Kidney tubule cell (primary cell): ENCODE measurements around the gene TMEM235.
A peak's percentile ranks its signal among the peaks of the same experiment; 100 is the strongest.
"Not testable (repeated sequence)": the region's sequence is repeated elsewhere in the genome, so short reads cannot be mapped to it uniquely, and the experiment has no call there.

ENCODE experiments used
- DNase-seq: peaks from one replicate; pipeline ENCODE4 v3.0.0-alpha.2; 2018; ENCODE audit warnings: low spot score

The TMEM235 gene

DNA sequence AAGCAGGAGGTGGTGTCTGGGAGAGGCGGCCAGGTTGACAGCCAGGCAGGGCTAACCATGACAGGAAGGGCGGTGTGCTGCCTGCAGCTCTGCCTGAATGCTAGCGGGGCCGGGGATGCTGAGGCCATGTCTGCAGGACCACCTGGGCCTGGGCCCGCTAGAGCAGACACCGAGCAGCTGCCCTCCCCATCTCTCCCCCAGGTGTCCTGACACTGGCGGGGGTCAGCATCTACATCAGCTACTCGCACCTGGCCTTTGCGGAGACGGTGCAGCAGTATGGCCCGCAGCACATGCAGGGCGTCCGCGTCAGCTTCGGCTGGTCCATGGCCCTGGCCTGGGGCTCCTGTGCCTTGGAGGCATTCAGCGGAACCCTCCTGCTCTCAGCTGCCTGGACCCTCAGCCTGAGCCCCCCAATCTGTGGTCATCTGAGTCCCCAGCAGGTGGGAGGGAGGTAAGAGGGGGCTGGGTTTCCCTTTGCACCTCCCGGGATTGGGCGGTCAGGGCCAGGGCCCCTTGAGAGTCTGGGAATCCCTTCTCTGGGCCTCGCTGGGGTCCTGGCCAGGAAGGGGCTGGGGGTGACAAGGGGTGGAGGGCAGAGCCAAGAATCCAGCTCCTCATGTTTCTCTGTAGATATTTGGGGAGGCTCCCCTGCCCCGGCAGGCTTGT lies 7.5 kb downstream of the TMEM235 start:
- no peak for DNase-seq

DNA sequence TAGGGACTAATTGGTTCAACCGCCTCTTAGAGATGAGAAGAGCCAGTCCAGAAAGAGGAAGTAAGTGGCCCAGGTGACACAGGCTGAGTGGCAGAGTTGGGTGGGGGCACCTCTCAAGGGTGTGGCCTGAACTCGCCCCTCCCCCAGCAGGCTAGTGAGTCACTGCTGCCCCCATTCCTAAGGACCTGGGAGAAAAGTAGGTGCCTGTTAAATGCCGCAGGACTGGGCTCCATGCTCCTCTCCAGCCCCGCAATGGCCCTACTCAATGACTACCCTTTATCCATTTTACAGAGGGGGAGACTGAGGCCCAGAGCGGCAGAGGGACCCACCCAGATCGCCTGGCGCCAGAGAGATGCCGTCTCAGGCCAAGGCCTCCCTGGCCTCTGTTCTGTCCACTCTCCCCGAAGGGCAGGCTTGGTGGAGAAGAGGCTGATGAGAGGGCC lies 8.1 kb downstream of the TMEM235 start:
- no peak for DNase-seq

DNA sequence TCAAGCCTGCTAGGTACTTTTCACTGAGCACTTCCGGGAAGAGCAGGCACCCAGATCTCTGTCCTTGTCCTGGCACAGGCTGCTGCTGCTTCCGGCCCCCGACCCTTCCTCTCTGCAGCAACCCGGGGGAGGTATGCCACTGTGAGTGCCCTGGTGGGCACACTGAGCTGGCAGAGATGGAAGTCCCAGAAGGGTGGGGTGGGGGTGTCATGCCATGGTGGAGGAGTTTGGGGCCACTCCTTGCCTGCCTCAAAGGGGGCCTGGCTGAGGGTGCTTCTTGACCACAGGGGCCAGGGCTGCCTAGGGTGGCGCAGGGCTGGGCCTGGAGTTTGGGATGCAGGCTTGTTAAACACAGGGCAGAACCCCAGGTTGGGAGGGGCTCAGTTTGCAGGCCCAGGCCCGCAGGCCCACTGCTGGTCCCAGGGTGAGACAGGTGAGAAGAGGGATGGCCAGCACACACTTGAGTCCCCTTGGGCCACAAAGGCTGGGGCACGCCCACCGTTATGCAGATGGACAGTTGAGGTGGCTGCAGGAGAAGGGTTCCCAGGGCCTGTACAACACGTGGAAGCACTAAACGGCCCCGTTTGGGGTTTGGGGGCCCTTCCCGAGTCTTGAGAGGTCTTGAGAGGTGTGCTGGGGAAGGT lies 8.7 kb downstream of the TMEM235 start:
- DNase-seq, result no peak

DNA sequence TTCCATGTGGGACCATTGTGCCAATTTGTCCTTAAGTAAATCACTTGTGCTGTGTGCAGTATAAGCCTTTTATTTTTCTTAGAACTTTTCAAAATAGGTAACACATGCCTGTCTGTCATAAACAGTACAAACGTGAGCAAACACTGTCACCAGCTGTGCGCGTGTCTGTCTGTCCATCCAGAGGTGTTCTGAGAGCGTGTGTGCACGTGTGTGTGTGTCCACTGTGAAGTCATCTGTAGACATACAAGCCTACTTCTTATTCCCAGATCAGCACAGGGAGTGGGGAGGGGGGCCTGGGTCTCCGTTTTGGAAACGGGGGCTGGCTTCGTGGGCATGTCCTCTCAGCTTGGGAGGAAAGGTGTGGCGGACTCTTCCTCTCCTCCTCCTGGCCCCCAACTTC lies 9.4 kb downstream of the TMEM235 start:
- no peak for DNase-seq

DNA sequence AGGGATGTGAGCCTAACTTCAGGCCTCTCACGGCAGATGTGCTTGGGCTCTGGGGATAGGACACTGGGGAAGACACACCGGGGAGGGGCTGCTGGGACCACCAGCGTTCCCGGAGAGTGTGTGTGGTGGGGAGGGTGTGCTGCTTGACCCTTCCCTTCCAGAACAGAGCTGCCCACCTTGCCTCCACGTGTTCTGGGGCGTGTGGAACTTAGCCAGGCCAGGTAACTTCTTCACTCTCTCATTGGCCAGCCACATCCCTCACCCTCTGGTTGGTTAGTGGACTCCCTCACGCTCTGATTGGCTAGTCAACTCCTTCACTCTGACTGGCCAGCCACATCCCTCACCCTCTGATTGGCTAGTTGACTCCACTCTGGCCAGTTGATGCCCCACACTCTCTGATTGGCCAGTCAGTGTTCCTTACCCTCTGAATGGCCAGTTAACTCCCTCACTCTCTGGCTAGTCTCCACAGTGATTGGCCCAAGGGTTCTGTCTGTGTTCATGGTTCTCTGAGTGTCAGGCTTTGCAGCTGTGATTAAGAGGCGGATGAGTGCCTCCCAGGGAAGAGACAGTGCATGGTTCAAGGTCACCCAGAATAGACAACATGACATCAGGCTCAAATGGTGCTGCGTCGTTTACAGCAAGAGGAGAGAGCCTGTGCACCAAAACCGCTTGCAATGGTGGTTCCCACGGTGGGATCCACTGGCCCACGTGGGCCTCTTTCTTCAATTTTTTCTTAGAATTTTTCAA lies 10.0 kb downstream of the TMEM235 start:
- peak; percentile 54 for DNase-seq

DNA sequence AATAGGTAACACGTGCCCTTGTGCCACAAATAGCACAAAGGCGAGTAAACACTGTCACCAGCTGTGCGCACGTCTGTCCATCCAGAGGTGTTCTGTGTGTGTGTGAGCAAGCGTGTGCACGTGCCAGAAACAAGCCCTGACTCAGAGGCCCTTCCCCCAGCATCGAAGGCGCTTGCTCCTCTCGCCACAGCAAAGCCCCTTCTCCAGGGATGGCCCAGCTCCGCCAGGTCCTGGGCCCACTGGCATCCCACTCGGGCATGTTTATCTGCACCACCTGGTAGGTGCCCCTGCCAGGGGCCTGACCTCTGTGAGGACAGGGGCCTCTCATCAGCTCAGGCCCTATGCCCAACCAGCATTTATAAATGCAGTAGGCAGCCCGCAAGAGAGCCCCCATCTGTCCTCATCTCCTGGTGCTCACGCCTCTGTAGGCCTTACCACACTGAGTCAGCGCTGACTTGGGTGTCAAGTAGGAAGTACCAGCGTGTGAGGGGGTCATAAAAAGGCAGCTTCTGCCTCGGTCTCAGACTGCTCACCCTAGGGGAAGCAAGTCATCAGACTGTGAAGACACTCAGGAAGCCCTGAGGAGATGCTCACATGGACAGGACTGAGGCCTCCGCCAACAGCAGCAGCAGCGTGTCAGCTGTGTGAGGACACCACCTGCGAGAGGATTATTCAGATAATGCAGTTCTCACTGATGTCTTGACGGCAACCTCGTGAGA lies 10.8 kb downstream of the TMEM235 start:
- no peak for DNase-seq

DNA sequence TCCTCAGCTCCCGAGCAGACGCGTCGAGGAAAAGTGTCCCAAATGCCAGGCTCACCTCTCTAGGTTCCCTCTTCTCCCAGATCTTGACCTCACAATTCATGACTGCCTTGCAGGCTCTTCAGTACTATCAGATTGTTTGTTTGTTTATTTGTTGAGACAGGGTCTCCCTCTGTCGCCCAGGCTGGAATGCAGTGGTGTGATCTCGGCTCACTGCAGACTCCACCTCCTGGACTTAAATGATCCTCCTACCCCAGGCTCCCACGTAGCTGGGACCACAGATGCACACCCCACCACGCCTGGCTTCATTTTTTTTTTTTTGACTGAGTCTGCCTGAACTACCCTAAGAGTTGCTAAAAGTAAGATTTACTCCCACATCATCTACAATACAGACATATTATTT lies 15.9 kb downstream of the TMEM235 start:
- DNase-seq, result no peak

DNA sequence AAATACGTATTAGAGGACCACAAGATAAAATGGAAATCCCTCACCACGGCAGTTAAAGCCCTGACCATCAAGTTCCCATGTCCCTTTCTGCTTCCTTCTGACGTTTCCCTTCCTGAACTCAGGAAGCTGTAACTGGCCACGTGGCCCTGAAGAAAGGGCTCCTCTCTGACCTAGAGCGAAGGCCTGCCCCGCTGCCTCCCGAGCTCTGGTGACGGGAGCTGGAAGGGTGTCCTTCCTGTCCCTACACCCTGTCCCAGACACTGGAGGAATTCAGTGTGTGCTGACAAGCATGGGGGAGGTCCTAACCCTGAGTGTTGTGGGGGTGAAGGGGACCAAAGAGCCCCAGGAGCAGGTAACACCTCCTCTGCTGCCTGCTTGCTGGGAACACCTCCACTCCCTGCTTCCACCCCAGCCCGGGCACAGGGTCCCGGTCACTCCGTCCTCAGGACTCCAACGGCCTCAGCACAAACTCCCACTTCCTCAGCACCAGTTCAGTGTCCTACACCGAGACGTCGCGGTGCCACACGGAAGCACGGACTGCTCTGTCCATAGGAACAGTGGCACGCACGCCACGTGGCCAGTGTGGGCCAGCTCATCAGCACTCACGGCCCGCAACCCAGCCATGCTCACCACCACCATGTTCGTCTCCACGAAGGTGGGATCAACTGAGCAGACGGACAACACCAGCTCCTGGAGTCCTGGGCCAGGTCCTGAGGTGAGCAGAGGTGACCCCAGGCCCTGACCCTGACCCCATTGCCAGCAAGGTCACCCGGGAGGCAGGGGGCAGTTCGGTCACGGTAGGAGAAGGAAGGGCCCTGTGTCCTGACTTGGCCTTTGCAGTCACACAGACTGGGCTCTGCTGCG lies 16.9 kb downstream of the TMEM235 start:
- no peak for DNase-seq

DNA sequence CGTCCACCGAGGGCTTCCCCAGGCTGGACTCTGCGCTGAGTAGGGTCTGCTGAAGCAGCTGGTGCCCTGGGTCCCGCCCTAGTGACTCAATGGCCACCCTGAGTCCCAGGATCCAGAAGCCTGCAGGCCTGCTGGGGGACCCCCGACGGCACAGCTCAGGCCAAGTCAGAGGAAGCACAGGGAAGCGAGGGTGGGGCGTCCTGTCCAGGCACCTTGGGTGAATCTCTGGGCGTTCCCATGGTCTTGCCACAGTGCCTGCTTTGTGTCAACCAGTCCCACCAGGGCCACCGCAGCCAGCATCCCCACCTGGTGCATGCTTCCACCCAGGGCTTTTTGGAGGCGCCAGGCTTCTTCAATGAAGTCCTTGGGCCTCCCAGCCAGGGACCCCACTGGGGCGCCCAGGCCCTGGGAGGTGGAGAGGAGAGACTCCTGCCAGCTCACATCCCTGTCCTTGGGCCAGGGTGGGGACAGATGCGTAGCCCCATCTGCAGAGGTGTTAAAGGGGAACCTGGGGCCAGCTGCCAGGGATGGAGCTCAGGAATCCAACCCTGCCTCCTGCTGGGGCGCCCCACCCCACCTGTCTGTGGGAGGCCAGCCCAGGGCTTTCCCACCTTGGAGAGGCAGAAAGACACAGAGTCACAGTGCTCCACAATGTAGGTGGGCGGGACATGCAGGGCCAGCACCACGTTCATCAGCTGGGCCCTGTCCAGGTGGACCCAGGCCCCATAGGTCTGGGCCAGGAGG lies 17.8 kb downstream of the TMEM235 start:
- no peak for DNase-seq

DNA sequence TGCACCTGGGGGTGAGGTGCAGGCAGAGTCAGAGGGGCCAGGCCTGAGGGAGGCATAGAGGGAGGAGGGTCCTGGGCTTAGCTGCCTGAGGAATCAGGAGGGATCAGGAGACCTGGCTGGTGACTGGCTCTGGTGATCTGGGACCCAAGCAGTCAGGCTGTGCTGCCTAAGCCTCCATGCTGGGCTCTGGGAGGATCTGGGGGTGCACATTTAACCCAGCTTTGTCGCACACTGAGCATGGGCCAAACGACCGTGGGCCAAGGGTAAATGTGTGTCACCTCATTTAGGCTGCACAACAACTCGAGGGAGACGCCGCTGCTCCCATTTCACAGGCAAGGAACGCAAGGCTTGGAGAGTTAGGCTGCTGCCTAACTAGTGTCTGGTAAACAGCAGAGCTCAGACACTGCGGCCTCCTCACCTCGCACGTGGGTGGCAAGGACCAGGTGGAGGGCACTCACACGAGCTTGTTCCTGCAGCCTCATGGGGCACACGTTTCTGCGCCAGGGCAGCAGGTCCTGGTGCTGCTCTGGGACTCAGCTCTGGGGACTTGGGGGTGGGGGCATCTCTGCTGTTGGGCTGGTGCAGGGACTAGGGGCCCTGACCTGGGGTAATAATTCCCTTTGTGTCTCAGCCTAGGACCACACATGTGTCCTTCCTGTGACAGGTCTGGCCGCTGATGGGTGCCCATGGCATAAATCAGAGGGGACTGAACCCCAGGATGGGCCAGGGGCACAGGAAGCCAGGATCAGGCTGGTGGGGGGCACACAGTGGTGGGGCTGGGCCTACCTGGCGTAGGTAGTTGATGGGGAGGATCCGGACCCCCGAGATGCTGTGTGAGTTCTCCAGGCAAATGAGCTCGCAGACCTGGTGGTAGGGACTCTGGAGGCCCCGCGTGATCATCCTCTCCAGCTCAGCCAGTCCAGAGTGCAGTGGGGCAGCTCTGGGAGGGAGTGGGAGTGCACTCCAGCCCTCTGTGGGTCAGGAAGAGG lies 18.7 kb downstream of the TMEM235 start:
- no peak for DNase-seq

DNA sequence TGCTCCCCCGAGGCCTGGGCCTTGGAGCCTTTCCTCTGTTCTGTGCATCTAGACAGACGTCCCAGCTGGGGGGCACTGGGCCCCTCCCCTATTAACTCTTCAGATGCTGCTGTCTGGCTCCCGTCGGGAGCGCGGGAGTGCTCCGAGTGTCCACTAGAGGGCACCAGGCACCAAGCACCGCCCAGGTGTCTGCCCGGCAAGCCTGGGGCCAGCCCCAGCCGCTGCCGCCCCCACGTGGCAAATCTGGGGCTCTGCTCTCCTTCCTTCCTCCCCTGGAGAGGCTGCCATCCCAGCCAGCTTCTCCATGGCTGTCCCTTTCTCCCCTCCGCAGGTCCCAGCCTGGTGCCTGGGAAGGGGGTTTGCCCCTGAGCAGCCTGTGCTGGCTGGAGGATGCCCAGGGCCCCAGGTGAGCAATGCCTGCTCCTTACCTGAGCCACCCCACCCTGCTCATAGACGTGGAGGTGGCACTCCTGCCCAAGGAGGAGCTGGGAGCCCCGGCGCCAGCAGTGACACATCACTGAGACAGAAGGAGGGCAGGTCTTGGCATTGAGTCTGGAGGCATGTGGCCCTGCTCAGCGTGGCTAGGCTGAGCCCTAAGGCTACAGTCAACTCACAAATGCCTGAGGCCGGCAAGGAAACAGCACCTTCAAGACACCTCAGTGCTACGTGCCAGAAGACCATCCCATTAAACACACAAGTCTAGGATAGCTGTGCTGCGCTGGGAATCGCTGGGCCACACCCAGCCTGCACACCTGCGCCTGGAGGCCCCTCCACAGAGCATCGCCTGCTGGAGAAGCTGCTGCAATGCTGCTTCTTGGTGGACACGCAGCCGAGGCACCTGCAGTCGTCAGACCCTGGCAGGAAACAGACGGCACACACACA lies 19.7 kb downstream of the TMEM235 start:
- DNase-seq, result peak; percentile 88

DNA sequence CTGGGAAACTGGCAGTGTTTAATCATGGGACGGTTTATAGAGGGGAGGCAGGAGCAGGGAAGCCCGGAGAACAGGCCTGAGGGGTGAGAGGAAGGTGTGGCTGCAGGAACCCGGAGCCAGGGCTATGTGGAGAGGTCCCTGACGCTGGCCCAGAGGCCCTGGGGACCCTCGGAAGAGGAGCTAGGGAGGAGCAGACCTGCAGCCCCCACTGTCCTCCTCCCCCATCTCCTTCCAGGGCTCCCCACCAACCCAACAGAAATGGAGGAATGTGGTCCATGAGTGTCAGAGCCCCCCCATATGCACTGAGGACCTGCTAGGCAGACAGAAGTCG lies 20.3 kb downstream of the TMEM235 start:
- no peak for DNase-seq

DNA sequence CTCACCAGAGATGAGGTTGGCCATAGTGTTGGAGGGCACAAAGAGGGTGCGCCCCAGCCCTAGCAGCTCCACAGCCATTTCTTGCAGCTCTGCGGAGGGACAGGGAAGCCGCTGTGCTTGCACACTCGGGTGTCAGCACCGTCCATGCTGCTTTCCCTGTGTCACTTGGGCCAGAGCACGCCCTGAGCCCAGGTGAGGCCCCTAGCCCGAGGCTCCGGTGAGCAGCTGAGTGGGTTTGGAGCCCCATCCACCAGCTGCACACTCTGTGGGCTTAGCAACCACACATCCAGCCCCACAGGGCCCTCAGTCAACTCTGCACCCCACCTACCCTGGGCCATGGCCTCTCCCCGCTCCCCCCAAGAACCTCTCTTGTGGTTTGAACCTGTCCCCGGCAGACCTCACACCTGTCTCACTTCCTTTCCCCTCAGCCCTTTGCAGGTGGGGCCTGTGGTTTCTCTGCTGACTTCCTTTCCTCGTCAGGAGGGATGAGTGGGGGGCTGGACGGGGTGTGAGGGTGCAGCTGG lies 20.7 kb downstream of the TMEM235 start:
- no peak for DNase-seq

DNA sequence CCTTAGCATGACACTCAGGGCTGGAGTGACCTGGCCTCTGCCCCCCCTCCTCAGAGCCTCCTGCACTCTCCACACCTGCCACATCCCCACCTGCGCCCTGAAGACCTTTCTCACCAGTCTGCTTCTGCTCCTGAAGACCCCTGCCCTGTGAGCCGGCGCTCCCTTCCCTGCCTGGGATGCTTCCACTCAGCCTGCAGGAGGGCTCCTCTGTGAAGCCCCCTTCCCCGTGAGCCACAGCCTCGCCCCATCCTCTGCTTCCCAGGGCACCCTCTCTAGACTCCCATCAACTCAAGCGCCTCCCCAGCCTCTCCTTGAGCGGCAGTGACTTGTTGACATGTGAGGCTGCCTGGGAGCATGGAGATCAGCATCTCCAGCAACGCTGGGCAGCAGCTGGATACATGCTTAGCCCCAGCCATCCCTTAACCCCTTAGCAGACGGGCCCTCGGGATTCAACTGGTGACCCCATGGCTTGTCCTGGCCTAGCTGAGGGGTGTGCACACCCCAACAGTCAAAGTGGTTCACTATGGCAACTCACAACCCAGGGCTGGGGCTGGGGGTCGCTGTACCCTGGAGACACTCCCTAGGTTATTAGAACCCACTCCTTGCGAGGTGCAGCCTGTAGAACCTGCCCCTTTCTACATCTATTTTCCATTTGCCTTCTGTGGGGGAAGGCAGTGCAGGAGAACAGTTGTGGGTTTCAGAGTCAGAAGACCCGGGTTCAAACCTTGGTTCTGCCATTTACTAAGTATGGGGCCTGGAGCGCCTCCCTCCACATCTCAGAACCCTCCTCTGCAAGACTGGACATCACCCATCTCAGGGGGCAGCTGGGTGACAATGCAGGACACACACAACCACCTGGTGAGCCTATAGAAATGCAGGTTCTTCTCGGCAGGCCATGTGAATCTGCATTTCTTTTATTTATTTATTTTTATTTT lies 21.5 kb downstream of the TMEM235 start:
- no peak for DNase-seq

DNA sequence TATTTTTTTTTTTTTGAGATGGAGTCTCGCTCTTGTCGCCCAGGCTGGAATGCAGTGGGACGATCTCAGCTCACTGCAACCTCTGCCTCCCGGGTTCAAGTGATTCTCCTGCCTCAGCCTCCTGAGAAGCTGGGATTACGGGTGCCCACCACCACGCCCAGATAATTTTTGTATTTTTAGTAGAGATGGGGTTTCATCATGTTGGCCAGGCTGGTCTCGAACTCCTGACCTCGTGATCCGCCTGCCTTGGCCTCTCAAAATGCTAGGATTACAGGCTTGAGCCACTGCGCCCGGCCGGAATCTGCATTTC lies 22.2 kb downstream of the TMEM235 start:
- not testable (repeated sequence) for DNase-seq

DNA sequence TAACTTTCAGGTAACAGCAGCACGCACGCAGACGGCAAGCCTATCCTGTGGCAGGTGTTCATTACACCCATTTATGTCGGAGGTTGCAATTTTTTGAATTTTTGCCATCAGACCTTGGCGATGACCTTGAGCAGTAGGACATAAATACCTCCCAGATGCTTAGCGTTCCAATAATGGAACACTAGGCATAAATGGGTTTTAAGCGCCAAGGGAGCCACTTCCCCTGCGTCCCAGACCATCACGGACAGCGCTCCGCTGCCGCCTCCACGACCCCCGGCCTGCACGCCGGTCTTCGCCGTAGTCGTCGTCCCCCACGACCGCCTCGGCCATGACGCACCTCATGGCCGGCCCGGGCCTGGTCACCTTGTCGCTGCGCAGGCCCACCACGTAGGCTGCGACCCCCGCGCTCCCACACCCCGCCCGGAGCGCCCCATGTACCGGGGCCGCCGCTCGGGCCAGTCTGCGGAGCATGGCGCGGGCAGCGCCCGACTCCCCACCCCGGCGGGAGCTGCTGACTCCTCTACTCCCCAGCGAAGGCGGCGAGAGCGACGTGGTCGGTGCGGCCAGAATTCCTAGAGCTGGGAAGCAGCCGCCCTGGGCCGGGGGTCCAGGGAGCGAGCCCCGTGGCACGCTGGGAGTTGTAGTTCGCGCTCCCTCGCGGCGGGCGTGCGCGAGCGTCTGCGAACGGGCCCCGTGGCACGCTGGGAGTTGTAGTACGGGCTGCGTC lies 22.7 kb downstream of the TMEM235 start:
- peak; percentile 83 for DNase-seq
